T-helper 2 cell treated with Interferon-gamma antibody and Interleukin-4, amounts not matched to agents 100 ng/mL and 5 ng/mL, for 36 hours (primary cell): Measurements from ENCODE around the gene TMEM132A. TPM values are rescaled to one million over a fixed set of nuclear protein-coding genes. Genes with fewer than 3 reads are reported as not detected.

Experiments
- intact Hi-C: fragments of 100-400 bp; cut with micrococcal nuclease; formaldehyde crosslinking; loops from one replicate; pipeline ENCODE4 v1.15.1; 2023
- total RNA-seq: library from RNA; stranded (reverse); gene quantifications from 2 replicates; pipeline ENCODE4 v1.2.3, GENCODE V29; 2022

Gene TMEM132A
- total RNA-seq, 1 donor from 2014 or later = 0.30 TPM

GRCh38 chr11:60902625-60903024 lies 21.6 kb upstream of the TMEM132A start:
- intact Hi-C loops = no loop called here

- intact Hi-C loops = no loop called here
Observed at GRCh38 chr11:60905047-60905446, 19.2 kb upstream of the TMEM132A start.

GRCh38 chr11:60905551-60906113 lies 18.6 kb upstream of the TMEM132A start:
- intact Hi-C loops = loop anchor here (1.0 to 2.0 kb wide), 4 partner anchors 10 to 427 kb away; partner anchors contain the start of genes CCDC86, CD6, DDB1 and TKFC

GRCh38 chr11:60906132-60906972 lies 17.9 kb upstream of the TMEM132A start, which contains the start of gene PRPF19:
TSS of gene PRPF19 (minus strand) at chr11:60906585. CDS start at chr11:60906382, 203 bp downstream.
- intact Hi-C loops = loop anchor here (1.0 to 2.0 kb wide), 4 partner anchors 9 to 426 kb away; partner anchors contain the start of genes CCDC86, CD6, DDB1 and TKFC

GRCh38 chr11:60908803-60909202 lies 15.5 kb upstream of the TMEM132A start:
- intact Hi-C loops = no loop called here

GRCh38 chr11:60909680-60910280 lies 14.5 kb upstream of the TMEM132A start:
- intact Hi-C loops = loop anchor here (10.0 kb wide), 1 partner anchor 515 kb away; the partner anchor contains the start of gene CPSF7

GRCh38 chr11:60910281-60910687 lies 14.0 kb upstream of the TMEM132A start:
- intact Hi-C loops = loop anchor here (10.0 kb wide), 1 partner anchor 515 kb away; the partner anchor contains the start of gene CPSF7

GRCh38 chr11:60910711-60911380 lies 13.4 kb upstream of the TMEM132A start:
- intact Hi-C loops = loop anchor here (10.0 kb wide), 1 partner anchor 514 kb away; the partner anchor contains the start of gene CPSF7

- intact Hi-C loops = loop anchor here (10.0 kb wide), 1 partner anchor 512 kb away; the partner anchor contains the start of gene CPSF7
Observed at GRCh38 chr11:60912223-60912850, 11.9 kb upstream of the TMEM132A start.

GRCh38 chr11:60912851-60913528 lies 11.3 kb upstream of the TMEM132A start:
- intact Hi-C loops = loop anchor here (10.0 kb wide), 1 partner anchor 512 kb away; the partner anchor contains the start of gene CPSF7

GRCh38 chr11:60913793-60914632 lies 10.2 kb upstream of the TMEM132A start, which contains the start of gene TMEM109:
TSS of gene TMEM109 (plus strand) at chr11:60914158. CDS start at chr11:60919694, 5,536 bp downstream.
- intact Hi-C loops = loop anchor here (2.0 to 10.0 kb wide), 4 partner anchors 57 to 511 kb away; partner anchors contain the start of genes CCDC86, CD6, CPSF7 and DDB1

GRCh38 chr11:60914633-60915247 lies 9.5 kb upstream of the TMEM132A start:
- intact Hi-C loops = loop anchor here (1.0 to 10.0 kb wide), 8 partner anchors 8 to 510 kb away; partner anchors contain the start of genes CCDC86, CD6, CPSF7 and DDB1

- intact Hi-C loops = loop anchor here (1.0 to 10.0 kb wide), 8 partner anchors 9 to 509 kb away; partner anchors contain the start of genes CCDC86, CD6, CPSF7 and DDB1
Observed at GRCh38 chr11:60915248-60915914, 8.9 kb upstream of the TMEM132A start.

GRCh38 chr11:60916669-60917206 lies 7.5 kb upstream of the TMEM132A start:
- intact Hi-C loops = loop anchor here (5.0 to 10.0 kb wide), 2 partner anchors 211 to 508 kb away; partner anchors contain the start of gene CPSF7

- intact Hi-C loops = loop anchor here (5.0 to 10.0 kb wide), 2 partner anchors 210 to 508 kb away; partner anchors contain the start of gene CPSF7
Observed at GRCh38 chr11:60917267-60917666, 7.0 kb upstream of the TMEM132A start.

GRCh38 chr11:60918251-60918938 lies 5.9 kb upstream of the TMEM132A start:
- intact Hi-C loops = loop anchor here (5.0 to 10.0 kb wide), 2 partner anchors 209 to 506 kb away; partner anchors contain the start of gene CPSF7
